LNCAP (cell line): ENCODE data around the gene FBH1.

Experiments used
- TF ChIP-seq, protein P1 (sequence below): fragments of 450-650 bp; IDR thresholded peaks from 2 replicates; pipeline ENCODE4 v1.5.1; 2017; ENCODE audit warnings: mild to moderate bottlenecking

The FBH1 gene

DNA sequence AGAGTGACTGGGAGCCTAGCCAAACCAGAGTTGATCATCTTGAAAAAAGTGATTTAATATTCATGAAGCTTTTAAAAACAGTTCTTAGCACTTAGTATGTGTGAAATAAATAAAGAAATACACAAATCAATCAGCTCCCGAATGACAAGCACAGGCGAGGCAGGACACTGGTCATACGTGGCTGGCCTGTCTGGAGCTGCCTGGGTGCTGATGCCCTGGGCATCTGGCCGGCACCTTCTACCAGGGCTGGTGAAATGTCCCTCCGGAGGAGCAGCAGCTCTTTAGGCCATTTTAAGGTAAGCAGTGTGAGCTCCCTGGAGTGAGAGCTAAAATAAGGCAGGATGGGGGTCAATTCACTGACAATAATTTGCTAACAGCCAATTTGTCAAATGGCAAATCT, 63.6 kb downstream of the FBH1 start:
- TF ChIP-seq, protein P1, sequence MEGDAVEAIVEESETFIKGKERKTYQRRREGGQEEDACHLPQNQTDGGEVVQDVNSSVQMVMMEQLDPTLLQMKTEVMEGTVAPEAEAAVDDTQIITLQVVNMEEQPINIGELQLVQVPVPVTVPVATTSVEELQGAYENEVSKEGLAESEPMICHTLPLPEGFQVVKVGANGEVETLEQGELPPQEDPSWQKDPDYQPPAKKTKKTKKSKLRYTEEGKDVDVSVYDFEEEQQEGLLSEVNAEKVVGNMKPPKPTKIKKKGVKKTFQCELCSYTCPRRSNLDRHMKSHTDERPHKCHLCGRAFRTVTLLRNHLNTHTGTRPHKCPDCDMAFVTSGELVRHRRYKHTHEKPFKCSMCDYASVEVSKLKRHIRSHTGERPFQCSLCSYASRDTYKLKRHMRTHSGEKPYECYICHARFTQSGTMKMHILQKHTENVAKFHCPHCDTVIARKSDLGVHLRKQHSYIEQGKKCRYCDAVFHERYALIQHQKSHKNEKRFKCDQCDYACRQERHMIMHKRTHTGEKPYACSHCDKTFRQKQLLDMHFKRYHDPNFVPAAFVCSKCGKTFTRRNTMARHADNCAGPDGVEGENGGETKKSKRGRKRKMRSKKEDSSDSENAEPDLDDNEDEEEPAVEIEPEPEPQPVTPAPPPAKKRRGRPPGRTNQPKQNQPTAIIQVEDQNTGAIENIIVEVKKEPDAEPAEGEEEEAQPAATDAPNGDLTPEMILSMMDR: no peak

DNA sequence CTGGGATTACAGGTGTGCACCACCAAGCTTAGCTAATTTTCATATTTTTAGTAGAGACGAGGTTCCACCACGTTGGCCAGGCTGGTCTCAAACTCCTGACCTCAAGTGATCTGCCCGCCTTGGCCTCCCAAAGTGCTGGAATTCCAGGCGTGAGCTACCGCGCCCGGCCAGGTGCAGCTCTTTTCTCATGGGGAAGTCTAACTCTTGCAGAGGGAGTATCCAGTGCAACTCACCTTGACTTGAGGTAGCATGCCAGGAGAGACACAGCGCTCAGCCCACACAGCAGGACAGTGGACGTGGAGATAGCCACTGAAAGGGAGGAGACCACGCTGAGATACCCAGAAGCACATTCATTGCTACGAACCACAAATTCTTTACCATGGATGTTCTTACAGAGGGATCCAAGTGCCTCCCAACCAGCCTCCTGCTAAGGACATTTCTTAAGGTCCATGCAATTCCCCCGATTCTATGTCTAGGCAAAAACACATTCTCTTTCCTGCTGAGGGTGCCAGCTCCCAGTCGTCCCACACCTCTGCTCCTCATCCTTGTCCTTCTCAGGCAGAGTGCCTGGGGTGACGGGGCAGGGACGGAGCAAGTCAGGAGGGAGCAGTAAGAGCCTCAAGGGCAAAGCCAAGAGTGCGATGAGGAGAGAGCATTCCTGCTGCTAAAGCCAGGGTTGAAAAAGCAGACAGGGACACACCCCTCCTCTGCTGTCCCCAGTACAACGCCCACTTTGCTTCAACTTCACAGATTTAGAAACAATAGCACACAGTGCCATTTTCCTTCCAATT, 66.3 kb downstream of the FBH1 start:
- TF ChIP-seq, protein P1: no peak

DNA sequence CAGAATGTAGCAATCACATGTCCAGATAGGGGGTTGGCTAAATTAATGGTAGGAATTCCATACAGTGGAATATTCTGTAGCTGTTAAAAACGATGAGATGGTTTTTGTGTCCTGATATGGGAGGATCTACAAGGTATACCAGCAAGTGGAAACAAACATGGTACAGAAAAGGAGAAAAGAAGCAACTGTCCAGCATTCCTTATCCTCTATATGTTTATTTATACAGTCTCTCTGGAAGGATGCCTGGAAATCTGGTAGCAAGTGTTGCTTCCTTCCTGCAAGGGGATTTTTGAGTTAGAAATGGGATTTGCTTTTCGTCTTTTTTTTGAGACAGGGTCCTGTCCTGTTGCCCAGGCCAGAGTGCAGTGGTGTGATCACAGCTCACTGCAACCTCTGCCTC, 68.0 kb downstream of the FBH1 start:
- TF ChIP-seq, protein P1: no peak

DNA sequence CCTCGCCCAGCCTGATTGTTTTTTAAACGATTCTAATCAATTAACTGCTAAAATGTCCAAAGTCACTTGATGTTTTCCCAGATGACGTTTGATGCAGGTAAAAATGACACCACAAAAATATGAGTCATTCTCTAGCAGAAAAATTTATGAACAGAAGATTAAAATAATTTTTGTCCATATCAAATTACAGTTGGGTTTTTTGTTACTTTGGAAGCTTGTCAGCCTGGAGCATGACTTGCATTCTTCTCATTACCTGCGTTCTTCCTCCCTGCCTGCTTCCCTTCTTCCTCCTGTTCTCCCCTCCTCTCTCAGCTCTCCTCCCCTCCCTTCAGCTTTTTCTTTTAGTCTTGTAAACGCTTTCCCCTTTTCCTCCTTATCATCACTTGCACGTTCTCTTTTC, 68.6 kb downstream of the FBH1 start:
- TF ChIP-seq, protein P1: no peak

DNA sequence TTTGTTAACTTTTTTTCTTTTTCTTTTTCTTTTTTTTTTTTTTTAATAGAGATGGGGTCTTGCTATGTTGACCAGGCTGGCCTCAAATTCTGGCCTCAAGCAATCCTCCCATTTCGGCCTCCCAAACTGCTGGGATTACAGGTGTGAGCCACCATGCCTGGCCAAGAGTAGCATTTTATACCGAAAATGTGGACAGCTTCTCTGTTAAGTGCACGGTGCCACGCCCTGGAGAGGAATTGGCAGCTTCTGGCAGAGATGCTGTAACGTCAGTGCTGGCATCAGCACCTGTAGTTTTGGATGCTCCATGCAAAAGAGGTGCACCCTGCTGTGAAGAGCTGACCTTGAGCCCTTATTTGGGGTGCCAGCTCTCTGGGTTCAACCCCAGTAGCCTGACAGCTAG, 69.1 kb downstream of the FBH1 start:
- TF ChIP-seq, protein P1: no peak

DNA sequence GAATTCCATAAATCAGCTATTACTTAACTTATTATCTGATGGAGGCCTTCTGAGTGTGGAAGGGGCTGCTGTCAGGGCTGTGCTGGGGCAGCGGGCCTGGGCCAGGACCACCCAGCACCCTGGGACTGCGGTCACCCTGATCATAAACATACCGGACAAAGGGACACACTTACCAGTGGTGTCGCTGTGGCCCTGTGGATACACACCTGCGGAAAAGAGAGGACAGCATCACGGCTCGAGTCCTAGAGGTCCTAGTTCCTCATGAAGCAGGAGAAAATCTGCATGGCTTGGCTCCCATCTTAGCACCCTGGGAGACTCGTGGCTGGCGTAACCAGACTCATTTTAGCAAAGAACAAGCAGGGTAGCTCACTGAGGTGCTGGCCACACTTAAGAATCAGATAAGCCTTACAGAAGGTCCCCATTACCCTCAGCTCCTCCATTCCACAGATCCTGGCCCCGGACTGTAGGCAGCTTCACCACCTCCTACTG, 69.6 kb downstream of the FBH1 start:
- TF ChIP-seq, protein P1: no peak

DNA sequence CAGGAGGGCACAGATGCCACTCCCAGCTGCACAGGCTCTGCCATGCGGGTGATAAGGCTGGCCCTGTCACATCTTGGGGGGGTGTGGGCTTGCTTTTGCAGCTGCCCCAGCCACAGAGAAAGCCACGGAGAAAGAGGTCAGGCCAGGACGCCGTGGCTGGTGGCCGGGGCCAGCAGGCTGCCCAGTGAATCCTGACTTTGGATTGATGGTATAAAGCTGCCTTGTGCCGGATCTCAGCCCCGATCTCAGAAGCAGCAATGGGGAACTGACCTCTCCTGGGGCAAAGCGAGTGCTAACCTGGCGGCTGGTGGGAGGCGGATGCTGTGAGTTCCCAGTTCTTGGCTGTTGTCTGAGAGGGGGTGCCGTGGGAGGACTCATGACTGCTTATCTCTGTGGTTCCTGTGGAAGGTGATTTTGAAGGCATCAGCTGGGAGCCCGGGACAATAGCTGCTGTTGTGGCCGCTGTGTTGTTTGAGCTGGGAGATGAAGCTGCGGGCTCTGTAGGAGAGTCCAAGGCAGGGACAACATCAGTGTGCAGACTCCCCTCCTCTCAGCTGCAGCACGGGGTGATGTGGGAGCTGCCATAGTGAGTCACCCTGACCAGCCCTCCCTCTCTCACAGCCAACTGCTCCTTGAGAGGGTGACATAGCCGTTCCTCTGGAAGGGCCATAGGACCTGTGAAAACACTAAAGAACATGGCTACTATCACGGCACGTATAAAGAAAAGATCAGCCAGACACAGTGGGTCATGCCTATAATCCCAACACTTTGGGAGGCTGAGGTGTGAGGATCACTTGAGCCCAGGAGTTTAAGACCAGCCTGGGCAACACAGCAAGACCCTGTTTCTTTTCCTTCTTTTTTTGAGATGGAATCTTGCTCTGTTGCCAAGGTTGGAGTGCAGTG, 70.3 kb downstream of the FBH1 start:
- TF ChIP-seq, protein P1: no peak
